ACC112 (cell line): Measurements from ENCODE around the gene ZMYND8.
"Not testable (repeated sequence)": the region's sequence is repeated elsewhere in the genome, so short reads cannot be mapped to it uniquely, and the experiment has no call there.

Source experiments
- H2AFZ ChIP-seq: fragments of 200-600 bp; sonication (generic); one replicate; pipeline ENCODE4 v1.6.0; 2017; ENCODE audit warnings: antibody characterized with exemption, low read length; ENCODE audit not compliant: unreplicated experiment
- H3K27ac ChIP-seq: fragments of 200-600 bp; sonication (generic); 2 replicates; pipeline ENCODE4 v1.5.1; 2014; ENCODE audit warnings: low read depth, mild to moderate bottlenecking, antibody characterized with exemption, low read length, moderate library complexity
- H3K27me3 ChIP-seq: fragments of 200-600 bp; sonication (generic); 2 replicates; pipeline ENCODE4 v1.6.1; 2014; ENCODE audit warnings: mild to moderate bottlenecking, antibody characterized with exemption, low read length, moderate library complexity, mixed read lengths; ENCODE audit not compliant: insufficient read depth
- H3K36me3 ChIP-seq: fragments of 200-600 bp; sonication (generic); 2 replicates; pipeline ENCODE4 v1.6.1; 2016; ENCODE audit warnings: mild to moderate bottlenecking, antibody characterized with exemption, low read length, moderate library complexity, mixed read lengths; ENCODE audit not compliant: insufficient read depth
- H3K4me1 ChIP-seq: fragments of 200-600 bp; sonication (generic); one replicate; pipeline ENCODE4 v1.6.1; 2016; ENCODE audit warnings: low read length, mixed read lengths; ENCODE audit not compliant: insufficient read depth, unreplicated experiment, control insufficient read depth
- H3K4me3 ChIP-seq: fragments of 200-600 bp; sonication (generic); 2 replicates; pipeline ENCODE4 v1.5.1; 2014; ENCODE audit warnings: mild to moderate bottlenecking, low read depth, low read length
- H3K79me2 ChIP-seq: fragments of 200-600 bp; sonication (generic); one replicate; pipeline ENCODE4 v1.6.0; 2016; ENCODE audit warnings: low read length; ENCODE audit not compliant: control insufficient read depth, unreplicated experiment, insufficient read depth

The ZMYND8 gene

GRCh38 chr20:47389867-47390347 is 33.4 kb upstream of the ZMYND8 start:
- H3K79me2 ChIP-seq = no peaks in the 10 kb centered on the region
- H3K27me3 ChIP-seq = no peaks in the 10 kb centered on the region
- H2AFZ ChIP-seq = no peak overlapping the region
- peaks cover 19% of the 10 kb centered on the region for H3K4me1 ChIP-seq
- no peak overlapping the region for H3K4me3 ChIP-seq
- H3K36me3 ChIP-seq = no peaks in the 10 kb centered on the region
- peak overlapping the region; percentile 56 for H3K27ac ChIP-seq

- H3K27ac ChIP-seq = not testable (repeated sequence)
Measured at GRCh38 chr20:47385968-47386367, 29.5 kb upstream of the ZMYND8 start.

GRCh38 chr20:47382746-47383415 is 26.4 kb upstream of the ZMYND8 start:
- H3K79me2 ChIP-seq = no peaks in the 10 kb centered on the region
- H3K36me3 ChIP-seq = no peaks in the 10 kb centered on the region
- peaks cover 14% of the 10 kb centered on the region for H3K4me1 ChIP-seq
- peak overlapping the region; percentile 39 for H2AFZ ChIP-seq
- no peak overlapping the region for H3K4me3 ChIP-seq
- H3K27ac ChIP-seq = peak overlapping the region; percentile 42
- H3K27me3 ChIP-seq = no peaks in the 10 kb centered on the region

More at GRCh38 chr20:47385968-47386367, 29.5 kb upstream of the ZMYND8 start:
- H3K4me1 ChIP-seq = peaks cover 15% of the 10 kb centered on the region
- H3K27me3 ChIP-seq, H2AFZ ChIP-seq, H3K79me2 ChIP-seq, H3K4me3 ChIP-seq, H3K36me3 ChIP-seq: not testable (repeated sequence)

- H3K36me3 ChIP-seq = no peaks in the 10 kb centered on the region
- peak overlapping the region; percentile 44 for H3K27ac ChIP-seq
- no peak overlapping the region for H2AFZ ChIP-seq
- H3K79me2 ChIP-seq = no peaks in the 10 kb centered on the region
- H3K4me1 ChIP-seq = peaks cover 14% of the 10 kb centered on the region
- no peaks in the 10 kb centered on the region for H3K27me3 ChIP-seq
- H3K4me3 ChIP-seq = no peak overlapping the region
Measured at GRCh38 chr20:47380481-47380880, 24.0 kb upstream of the ZMYND8 start.

- Histone ChIP-seq H3K27ac (no peak overlapping the region), H3K36me3 (no peaks in the 10 kb centered on the region), H3K4me3 (no peak overlapping the region), H3K4me1 (peaks cover 14% of the 10 kb centered on the region), H2AFZ (no peak overlapping the region), H3K27me3 (no peaks in the 10 kb centered on the region), H3K79me2 (no peaks in the 10 kb centered on the region)
Measured at GRCh38 chr20:47379433-47380150, 23.1 kb upstream of the ZMYND8 start.

- Histone ChIP-seq H3K4me3 (no peak overlapping the region), H3K4me1 (peaks cover 10% of the 10 kb centered on the region), H3K79me2 (no peaks in the 10 kb centered on the region), H3K27me3 (no peaks in the 10 kb centered on the region), H2AFZ (no peak overlapping the region), H3K27ac (no peak overlapping the region), H3K36me3 (no peaks in the 10 kb centered on the region)
Measured at GRCh38 chr20:47377122-47377722, 20.7 kb upstream of the ZMYND8 start.

GRCh38 chr20:47376096-47376643 is 19.7 kb upstream of the ZMYND8 start:
- not testable (repeated sequence) for H3K27ac ChIP-seq, H3K4me3 ChIP-seq, H3K27me3 ChIP-seq, H2AFZ ChIP-seq, H3K79me2 ChIP-seq, H3K36me3 ChIP-seq
- peaks cover 10% of the 10 kb centered on the region for H3K4me1 ChIP-seq

GRCh38 chr20:47374121-47374520 is 17.6 kb upstream of the ZMYND8 start:
- not testable (repeated sequence) for H3K79me2 ChIP-seq, H3K4me3 ChIP-seq, H3K27ac ChIP-seq, H3K27me3 ChIP-seq, H3K36me3 ChIP-seq, H2AFZ ChIP-seq, H3K4me1 ChIP-seq

- Histone ChIP-seq H3K79me2 (no peaks in the 10 kb centered on the region), H3K4me3 (no peak overlapping the region), H3K36me3 (no peaks in the 10 kb centered on the region), H2AFZ (peak overlapping the region; percentile 33), H3K27me3 (no peaks in the 10 kb centered on the region), H3K4me1 (peaks cover 7% of the 10 kb centered on the region), H3K27ac (no peak overlapping the region)
Measured at GRCh38 chr20:47373206-47373733, 16.8 kb upstream of the ZMYND8 start.

GRCh38 chr20:47370850-47371782 is 14.6 kb upstream of the ZMYND8 start:
- H3K27ac ChIP-seq = no peak overlapping the region
- peaks cover 7% of the 10 kb centered on the region for H3K4me1 ChIP-seq
- H3K79me2 ChIP-seq = no peaks in the 10 kb centered on the region
- no peaks in the 10 kb centered on the region for H3K36me3 ChIP-seq
- H2AFZ ChIP-seq = no peak overlapping the region
- no peak overlapping the region for H3K4me3 ChIP-seq
- H3K27me3 ChIP-seq = no peaks in the 10 kb centered on the region
